HUES6 (cell line): ENCODE measurements around the gene ADCY1.

Experiments
- H3K27ac ChIP-seq: 2 replicates; pipeline ENCODE4 v1.7.0; 2013; ENCODE audit warnings: low read depth, mild to moderate bottlenecking, low read length, inconsistent platforms
- H3K27me3 ChIP-seq: 2 replicates; pipeline ENCODE4 v1.6.1; 2013; ENCODE audit warnings: low read length; ENCODE audit not compliant: control insufficient read depth, insufficient read depth
- H3K36me3 ChIP-seq: 2 replicates; pipeline ENCODE4 v1.6.1; 2013; ENCODE audit warnings: low read length; ENCODE audit not compliant: control insufficient read depth, insufficient read depth
- H3K4me1 ChIP-seq: 2 replicates; pipeline ENCODE4 v1.6.1; 2013; ENCODE audit warnings: low read length; ENCODE audit not compliant: control insufficient read depth, insufficient read depth
- H3K4me3 ChIP-seq: 2 replicates; pipeline ENCODE4 v1.5.1; 2013; ENCODE audit warnings: low read depth, low read length
- H3K9ac ChIP-seq: one replicate; pipeline ENCODE4 v1.6.1; 2013; ENCODE audit warnings: mild to moderate bottlenecking, low read length
- H3K9me3 ChIP-seq: 2 replicates; pipeline ENCODE4 v1.6.1; 2013; ENCODE audit warnings: low read depth, low read length; ENCODE audit not compliant: control insufficient read depth, insufficient read depth

ADCY1 gene

DNA sequence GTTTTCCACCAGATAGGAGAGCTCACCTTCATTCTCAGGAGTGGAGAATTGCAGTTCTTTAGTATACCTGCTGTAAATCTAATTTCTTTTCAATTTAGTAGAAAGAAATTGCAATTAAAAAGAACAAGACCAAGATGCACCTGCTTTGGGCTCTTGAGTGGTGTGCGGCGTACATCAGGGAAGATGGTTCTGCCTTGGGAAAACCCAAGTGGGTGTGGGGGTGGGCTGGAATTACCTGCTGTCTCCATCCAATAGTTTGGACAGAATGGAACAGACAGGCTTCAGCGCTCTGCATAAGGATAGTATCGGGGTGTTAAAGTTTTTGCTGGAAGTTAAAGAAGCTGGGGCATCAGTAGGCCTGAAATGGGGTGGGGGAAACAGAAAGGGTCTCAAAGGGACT is 7.2 kb upstream of the ADCY1 start:
- Histone ChIP-seq H3K9ac (no peak overlapping the region), H3K27ac (no peak overlapping the region), H3K4me3 (no peak overlapping the region), H3K9me3 (peaks cover 4% of the 10 kb centered on the region; the same call in 1 of the 2 replicates), H3K4me1 (peaks cover 23% of the 10 kb centered on the region), H3K27me3 (peaks cover 13% of the 10 kb centered on the region), H3K36me3 (no peaks in the 10 kb centered on the region)

GRCh38 chr7:45567713-45568112 is 6.5 kb upstream of the ADCY1 start:
- peaks cover 4% of the 10 kb centered on the region; the same call in 1 of the 2 replicates for H3K9me3 ChIP-seq
- H3K27me3 ChIP-seq, result peaks cover 20% of the 10 kb centered on the region
- no peak overlapping the region for H3K4me3 ChIP-seq
- no peak overlapping the region for H3K27ac ChIP-seq
- no peaks in the 10 kb centered on the region for H3K36me3 ChIP-seq
- H3K4me1 ChIP-seq, result peaks cover 23% of the 10 kb centered on the region
- no peak overlapping the region for H3K9ac ChIP-seq

- Histone ChIP-seq H3K27ac (no peak overlapping the region), H3K36me3 (no peaks in the 10 kb centered on the region), H3K27me3 (peaks cover 30% of the 10 kb centered on the region), H3K4me1 (peaks cover 16% of the 10 kb centered on the region), H3K4me3 (no peak overlapping the region), H3K9ac (no peak overlapping the region), H3K9me3 (peaks cover 4% of the 10 kb centered on the region; the same call in 1 of the 2 replicates)
Observed at GRCh38 chr7:45568536-45569289, 5.5 kb upstream of the ADCY1 start.

DNA sequence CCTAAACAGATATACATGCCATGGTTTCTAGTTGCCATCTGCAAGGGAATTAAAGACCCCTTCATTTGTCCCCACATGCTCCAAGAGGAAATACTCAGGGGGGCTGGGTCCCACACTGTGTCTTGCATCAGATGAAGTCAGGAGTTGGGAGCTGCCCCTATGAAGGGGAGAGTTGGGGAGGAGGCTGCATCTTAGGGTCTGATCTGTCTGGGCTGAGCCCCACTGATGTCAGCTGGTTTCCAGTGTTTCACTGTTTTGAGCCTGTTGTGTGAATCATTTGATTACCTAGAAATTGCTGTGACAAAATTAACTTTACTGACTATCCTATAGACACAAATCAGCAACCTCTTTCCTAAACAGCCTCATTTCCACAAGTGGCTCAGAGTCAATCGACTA is 4.9 kb upstream of the ADCY1 start:
- H3K9ac ChIP-seq, result no peak overlapping the region
- no peaks in the 10 kb centered on the region for H3K36me3 ChIP-seq
- H3K27me3 ChIP-seq, result peaks cover 32% of the 10 kb centered on the region

DNA sequence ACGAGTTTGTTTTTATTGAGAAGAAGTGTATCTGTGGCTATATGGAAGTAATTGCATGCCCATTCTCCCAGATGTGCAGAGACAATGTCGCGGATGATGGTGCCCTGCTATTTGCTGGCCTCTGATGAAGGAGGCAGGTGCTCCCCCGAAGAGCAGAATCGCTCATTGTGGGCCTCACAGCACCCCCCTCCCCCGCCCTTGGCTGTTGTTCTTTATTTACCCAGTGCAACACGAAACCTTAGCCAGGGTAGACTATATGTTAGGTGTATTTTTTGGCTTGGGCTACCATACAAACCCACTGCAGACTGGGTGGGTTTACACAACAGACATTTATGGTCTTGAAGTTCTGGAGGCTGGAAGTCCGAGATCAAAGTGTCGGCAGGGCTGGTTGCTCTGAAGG is 3.4 kb upstream of the ADCY1 start:
- Histone ChIP-seq H3K27ac (no peak overlapping the region), H3K36me3 (no peaks in the 10 kb centered on the region), H3K4me3 (no peak overlapping the region), H3K4me1 (peaks cover 11% of the 10 kb centered on the region), H3K9me3 (peaks cover 4% of the 10 kb centered on the region; the same call in 1 of the 2 replicates), H3K27me3 (peaks cover 45% of the 10 kb centered on the region), H3K9ac (no peak overlapping the region)

More for the DNA sequence above, 4.9 kb upstream of the ADCY1 start:
- no peak overlapping the region for H3K27ac ChIP-seq
- peaks cover 11% of the 10 kb centered on the region for H3K4me1 ChIP-seq
- peaks cover 4% of the 10 kb centered on the region; the same call in 1 of the 2 replicates for H3K9me3 ChIP-seq
- H3K4me3 ChIP-seq, result no peak overlapping the region

GRCh38 chr7:45573204-45573603 is 964 bp upstream of the ADCY1 start:
- Histone ChIP-seq H3K27me3 (peaks cover 68% of the 10 kb centered on the region), H3K9ac (no peak overlapping the region), H3K36me3 (no peaks in the 10 kb centered on the region), H3K27ac (no peak overlapping the region), H3K4me1 (peaks cover 28% of the 10 kb centered on the region), H3K4me3 (peak overlapping the region; percentile 70), H3K9me3 (peaks cover 4% of the 10 kb centered on the region; the same call in 1 of the 2 replicates)

DNA sequence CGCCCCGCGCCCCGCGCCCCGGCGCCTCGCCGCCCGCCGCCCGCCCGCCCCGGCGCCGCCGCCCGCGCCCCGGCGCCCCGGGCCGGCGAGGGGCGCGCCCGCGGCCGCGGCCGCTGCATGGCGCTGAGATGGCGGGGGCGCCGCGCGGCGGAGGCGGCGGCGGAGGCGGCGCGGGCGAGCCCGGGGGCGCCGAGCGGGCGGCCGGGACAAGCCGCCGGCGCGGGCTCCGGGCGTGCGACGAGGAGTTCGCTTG is 174 bp downstream of the ADCY1 start:
- Histone ChIP-seq H3K27ac (no peak overlapping the region), H3K4me1 (peaks cover 33% of the 10 kb centered on the region), H3K36me3 (no peaks in the 10 kb centered on the region), H3K4me3 (peak overlapping the region; percentile 84), H3K27me3 (peaks cover 68% of the 10 kb centered on the region), H3K9me3 (peaks cover 4% of the 10 kb centered on the region; the same call in 1 of the 2 replicates), H3K9ac (peak overlapping the region; percentile 45)

- no peak overlapping the region for H3K27ac ChIP-seq
- H3K4me1 ChIP-seq, result peaks cover 36% of the 10 kb centered on the region
- H3K27me3 ChIP-seq, result peaks cover 68% of the 10 kb centered on the region
- no peaks in the 10 kb centered on the region for H3K36me3 ChIP-seq
- H3K9me3 ChIP-seq, result peaks cover 4% of the 10 kb centered on the region; the same call in 1 of the 2 replicates
- H3K9ac ChIP-seq, result peak overlapping the region; percentile 55
- H3K4me3 ChIP-seq, result peak overlapping the region; percentile 84
Observed at GRCh38 chr7:45574669-45575500, 717 bp downstream of the ADCY1 start.

GRCh38 chr7:45575501-45576248 is 1.5 kb downstream of the ADCY1 start:
- no peaks in the 10 kb centered on the region for H3K36me3 ChIP-seq
- H3K4me1 ChIP-seq, result peaks cover 42% of the 10 kb centered on the region
- peaks cover 66% of the 10 kb centered on the region for H3K27me3 ChIP-seq
- peak overlapping the region; percentile 55 for H3K9ac ChIP-seq
- peak overlapping the region; percentile 84 for H3K4me3 ChIP-seq
- no peak overlapping the region for H3K27ac ChIP-seq
- H3K9me3 ChIP-seq, result peaks cover 4% of the 10 kb centered on the region; the same call in 1 of the 2 replicates

GRCh38 chr7:45576249-45576929 is 2.2 kb downstream of the ADCY1 start:
- Histone ChIP-seq H3K4me1 (peaks cover 42% of the 10 kb centered on the region), H3K36me3 (no peaks in the 10 kb centered on the region), H3K9ac (no peak overlapping the region), H3K27ac (no peak overlapping the region), H3K9me3 (no peaks in the 10 kb centered on the region), H3K27me3 (peaks cover 63% of the 10 kb centered on the region), H3K4me3 (no peak overlapping the region; the same call in 1 of the 2 replicates)
